Pons (tissue), 1 donor: Measurements from ENCODE around the gene CCDC191.

Experiments used
- DNase-seq: peaks from one replicate; pipeline ENCODE4 v3.0.0-alpha.2; 2016; ENCODE audit warnings: low spot score

The CCDC191 gene, protein sequence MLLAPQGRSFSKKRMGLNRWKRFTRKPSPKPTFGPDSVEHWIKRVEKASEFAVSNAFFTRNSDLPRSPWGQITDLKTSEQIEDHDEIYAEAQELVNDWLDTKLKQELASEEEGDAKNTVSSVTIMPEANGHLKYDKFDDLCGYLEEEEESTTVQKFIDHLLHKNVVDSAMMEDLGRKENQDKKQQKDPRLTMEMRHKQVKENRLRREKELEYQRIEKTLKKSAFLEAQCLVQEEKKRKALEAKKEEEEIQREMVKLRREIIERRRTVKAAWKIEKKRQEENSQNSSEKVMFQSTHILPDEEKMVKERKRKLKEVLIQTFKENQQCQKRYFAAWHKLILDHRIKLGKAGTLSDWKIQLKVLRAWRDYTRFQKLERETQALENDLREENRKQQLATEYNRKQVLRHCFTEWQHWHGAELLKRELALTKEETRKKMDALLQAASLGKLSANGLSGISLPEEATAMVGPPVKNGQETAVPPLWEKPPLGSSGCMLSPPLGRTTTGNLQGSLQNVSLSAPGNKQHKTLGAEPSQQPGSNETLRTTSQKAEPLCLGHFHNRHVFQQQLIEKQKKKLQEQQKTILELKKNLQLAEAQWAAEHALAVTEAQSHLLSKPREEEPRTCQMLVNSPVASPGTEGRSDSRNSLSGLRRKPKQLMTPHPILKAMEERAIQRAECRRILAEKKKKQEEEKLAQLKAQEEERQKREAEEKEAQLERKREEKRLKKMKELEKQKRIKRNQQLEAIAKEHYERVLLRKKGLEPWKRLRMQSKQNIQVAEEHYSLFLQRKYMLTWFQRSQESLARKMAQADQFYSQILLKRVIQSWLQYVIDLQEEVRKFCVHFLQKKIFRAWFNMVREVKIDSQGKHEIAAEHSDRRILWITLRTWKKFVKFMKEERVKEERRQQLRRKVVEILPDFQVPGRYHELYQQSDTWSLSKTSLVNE

DNA sequence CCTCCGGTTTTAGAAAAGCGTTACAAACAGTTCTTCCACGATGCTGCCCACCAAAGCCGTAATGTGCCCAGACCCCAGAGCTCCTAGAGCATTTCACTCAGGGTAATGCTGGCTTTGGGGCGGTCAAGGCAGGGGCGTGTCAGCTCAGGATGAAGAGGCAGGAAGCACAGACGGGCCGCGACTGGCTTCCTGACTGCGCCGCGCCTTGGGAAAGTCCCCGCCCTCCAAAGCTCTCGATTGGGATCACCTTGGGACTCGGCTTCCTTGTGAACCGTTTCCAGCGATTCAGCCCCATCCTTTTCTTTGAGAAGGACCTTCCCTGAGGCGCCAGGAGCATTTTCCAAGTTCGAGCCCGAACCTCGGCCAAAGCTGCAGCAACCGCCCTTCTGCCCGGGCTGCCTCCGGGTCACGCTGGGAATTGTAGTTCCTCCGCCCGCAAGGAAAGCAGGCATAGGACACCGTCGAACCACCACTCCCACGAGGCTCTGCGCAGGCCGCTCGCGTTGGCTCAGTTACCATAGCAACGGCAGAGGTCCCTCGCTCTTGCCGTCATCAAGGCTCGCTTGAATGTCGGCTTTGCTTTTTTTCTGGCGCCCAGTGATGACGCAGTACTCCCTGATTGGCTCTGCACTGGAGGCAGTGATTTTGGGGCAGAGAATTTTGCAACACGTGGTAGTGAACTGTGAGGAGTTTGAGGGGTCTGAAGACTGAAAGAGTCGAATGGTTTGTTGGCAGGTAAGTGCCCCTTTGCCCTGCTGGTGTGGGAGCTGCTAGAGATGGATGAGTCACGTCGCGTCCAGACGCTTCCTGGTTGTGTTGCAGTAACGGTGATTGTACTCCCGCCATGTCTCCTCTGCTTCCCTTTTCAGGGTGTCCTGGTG lies at the start of gene CCDC191, which contains the start of gene QTRT2:
CCDC191 (minus strand) TSS at position 397 of the 881 bp plus-strand sequence; CDS start at position 337, 60 bp downstream.
QTRT2 (plus strand) TSS at position 608 of the 881 bp plus-strand sequence. CDS start 8,521 bp downstream, outside the sequence.
- DNase-seq = peak; percentile 99

DNA sequence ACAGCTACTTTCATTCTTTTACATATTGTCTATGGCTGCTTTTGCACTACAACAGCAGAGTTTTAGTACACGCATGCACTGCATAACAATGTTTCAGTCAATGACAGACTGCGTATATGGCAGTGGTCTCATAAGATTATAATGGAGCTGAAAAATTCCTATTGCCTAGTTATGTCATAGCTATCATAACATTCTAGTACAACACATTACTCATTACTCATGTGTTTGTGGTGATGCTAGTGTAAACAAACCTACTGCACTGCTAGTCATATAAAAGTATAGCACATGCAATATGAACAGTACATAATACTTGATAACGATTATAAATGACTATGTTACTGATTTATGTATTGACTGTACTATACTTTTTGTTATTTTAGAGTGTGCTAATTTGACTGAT lies 48.1 kb upstream of the CCDC191 start:
- no peak for DNase-seq

- DNase-seq = no peak
Measured at GRCh38 chr3:114103858-114104257, 47.5 kb upstream of the CCDC191 start.

GRCh38 chr3:114103181-114103580 lies 46.9 kb upstream of the CCDC191 start:
- no peak for DNase-seq

- DNase-seq = no peak
Measured at GRCh38 chr3:114101101-114101500, 44.8 kb upstream of the CCDC191 start.

DNA sequence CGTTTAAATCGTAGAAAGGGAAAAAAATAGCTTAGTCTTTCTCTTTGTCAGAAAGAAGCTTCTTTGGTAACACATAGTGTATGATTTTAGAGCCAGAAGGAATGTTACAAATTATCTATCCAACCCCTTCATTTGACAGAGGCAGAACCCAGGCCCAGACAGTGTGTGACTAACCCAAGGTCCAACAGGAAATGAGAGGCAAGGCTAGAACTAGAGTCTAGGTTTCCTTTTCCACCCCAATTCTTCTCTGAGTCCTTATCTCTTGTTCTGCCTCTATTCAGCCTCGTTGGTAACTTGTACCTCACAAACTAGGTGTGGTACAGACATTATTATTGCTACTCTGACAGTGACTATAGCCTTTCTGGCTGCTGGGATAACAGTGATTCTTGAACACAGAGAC lies 39.5 kb upstream of the CCDC191 start:
- no peak for DNase-seq

GRCh38 chr3:114093596-114093995 lies 37.3 kb upstream of the CCDC191 start:
- no peak for DNase-seq

DNA sequence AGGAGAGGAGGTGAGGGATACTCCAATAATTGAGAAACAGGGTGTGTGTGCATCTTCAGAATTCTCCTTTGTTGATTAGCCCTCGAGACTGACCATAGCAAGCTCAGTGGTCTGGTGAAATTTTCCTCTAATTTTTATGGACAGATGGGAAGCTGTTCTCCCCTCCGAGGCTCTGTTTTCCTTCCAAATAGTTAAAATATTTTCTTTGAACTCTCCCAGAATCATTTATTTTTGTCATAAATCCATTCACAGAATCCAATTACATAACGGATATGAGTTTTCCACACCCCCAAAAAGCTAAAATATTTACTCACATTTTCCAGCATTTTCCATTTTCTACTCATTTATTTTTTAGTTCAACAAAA lies 36.7 kb upstream of the CCDC191 start:
- DNase-seq = no peak

GRCh38 chr3:114092151-114093015 lies 36.1 kb upstream of the CCDC191 start:
- no peak for DNase-seq

DNA sequence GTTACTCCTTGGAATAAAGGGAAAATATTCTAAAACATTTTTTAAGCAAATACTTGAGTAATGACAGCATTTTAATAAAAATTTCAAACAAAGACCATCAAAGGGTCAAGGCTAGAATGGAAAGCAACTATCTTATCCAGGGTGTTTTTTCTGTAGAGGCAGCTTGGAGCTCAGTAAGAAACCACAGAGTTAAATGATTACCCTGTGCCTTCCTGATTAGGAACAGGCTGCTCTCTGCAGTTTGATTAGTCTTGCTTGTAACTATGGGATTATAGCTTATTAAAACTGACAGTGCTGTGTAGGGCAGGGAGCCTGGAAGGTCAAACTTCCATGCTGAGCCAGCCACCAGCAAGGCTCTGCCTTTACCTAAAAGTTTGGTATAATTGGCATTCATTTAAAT lies 33.3 kb upstream of the CCDC191 start:
- DNase-seq = no peak

- no peak for DNase-seq
Measured at GRCh38 chr3:114086356-114086755, 30.0 kb upstream of the CCDC191 start.

GRCh38 chr3:114083112-114083511 lies 26.8 kb upstream of the CCDC191 start:
- DNase-seq = no peak

- DNase-seq = no peak
Measured at GRCh38 chr3:114081037-114081436, 24.7 kb upstream of the CCDC191 start.

GRCh38 chr3:114080201-114080600 lies 23.9 kb upstream of the CCDC191 start:
- DNase-seq = no peak

GRCh38 chr3:114079761-114080160 lies 23.4 kb upstream of the CCDC191 start:
- no peak for DNase-seq

DNA sequence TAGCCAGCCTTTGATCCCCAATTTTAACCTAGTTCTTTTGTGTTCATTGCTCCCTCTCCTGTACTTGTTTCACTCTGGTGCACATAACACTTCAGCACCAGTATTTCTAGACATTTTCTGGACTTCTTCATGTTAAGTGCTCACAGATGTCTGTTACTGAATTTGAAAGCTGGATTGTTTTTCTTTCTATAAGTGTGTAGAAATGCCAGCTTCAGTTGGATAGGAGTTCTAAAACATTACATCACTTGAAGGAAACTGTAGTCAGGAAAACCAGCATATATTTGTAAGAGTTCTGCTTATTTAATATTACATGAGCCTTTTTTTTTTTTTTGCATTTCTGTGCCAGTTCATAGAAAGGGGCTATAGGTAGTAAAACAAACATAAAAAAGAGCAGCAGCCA lies 21.8 kb upstream of the CCDC191 start:
- no peak for DNase-seq

DNA sequence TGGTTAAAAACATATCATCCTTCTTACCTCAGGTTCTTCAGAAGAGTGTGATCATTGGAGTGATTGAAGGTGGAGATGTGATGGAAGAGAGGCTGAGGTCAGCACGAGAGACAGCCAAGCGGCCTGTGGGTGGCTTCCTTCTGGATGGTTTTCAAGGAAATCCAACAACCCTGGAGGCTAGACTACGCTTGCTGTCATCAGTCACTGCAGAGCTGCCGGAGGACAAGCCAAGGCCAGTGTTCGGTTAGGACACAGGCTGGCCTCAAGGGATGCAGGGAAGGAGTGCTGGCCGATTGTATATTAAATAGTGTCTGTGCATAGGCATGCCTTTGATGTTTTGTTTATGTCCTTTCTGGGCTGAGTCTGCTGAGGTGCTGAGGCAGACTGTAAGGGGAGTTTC lies 20.4 kb upstream of the CCDC191 start:
- DNase-seq = no peak

GRCh38 chr3:114071786-114072185 lies 15.5 kb upstream of the CCDC191 start:
- no peak for DNase-seq

DNA sequence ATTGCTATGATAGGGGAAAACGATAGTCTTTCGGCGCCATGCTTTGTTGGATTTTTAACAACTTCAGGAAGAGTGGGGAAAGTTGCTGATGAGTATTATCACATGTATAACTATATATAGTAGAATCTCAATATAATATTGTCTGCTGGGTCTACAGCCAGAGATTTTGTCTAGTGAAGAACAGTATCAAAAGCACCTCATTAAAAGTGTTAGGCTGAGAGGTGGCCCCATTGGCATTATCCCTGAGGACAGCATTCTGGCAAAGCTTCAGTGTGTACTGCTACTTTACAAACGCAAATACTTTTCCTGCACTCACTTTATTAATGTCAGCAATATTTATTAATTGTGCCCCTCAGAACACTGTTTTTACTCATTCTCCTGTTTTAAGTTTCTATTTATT lies 12.0 kb upstream of the CCDC191 start:
- no peak for DNase-seq

DNA sequence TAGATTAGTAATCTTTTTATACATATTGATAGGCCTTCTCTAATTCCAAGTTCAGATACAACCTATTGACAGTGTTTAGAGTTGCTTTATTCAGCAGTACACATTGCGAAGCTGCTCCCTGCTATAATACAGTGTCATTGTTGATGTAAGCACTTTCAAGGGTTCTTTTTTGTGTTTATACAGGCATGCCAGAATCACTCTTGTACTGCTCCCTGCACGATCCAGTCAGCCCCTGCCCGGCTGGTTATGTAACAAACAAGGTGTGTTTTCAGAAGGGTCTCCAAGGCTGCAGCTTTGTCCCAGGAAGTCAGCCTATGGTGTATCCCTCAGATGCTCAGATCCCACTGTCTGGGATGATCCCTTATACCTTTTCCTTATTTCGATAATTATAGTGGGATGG lies 11.5 kb upstream of the CCDC191 start:
- no peak for DNase-seq
